ENCODE results near the gene BLOC1S4.

Gene BLOC1S4

GRCh38 chr4:6692806-6693205, 23.2 kb upstream of the BLOC1S4 start:
- DNase-seq, result no peak

- no peak for DNase-seq
These were observed 22.5 kb upstream of the BLOC1S4 start, which contains the start of gene S100P for GRCh38 chr4:6693231-6694176. S100P (plus strand) TSS chr4:6693878; CDS start chr4:6693933, 55 bp downstream.

GRCh38 chr4:6694177-6694901, 21.6 kb upstream of the BLOC1S4 start:
- no peak for DNase-seq

- DNase-seq, result peak; percentile 79
These were observed 20.0 kb upstream of the BLOC1S4 start for GRCh38 chr4:6695660-6696610.

- no peak for DNase-seq
These were observed 19.4 kb upstream of the BLOC1S4 start for GRCh38 chr4:6696611-6697010.

- no peak for DNase-seq
These were observed 18.8 kb upstream of the BLOC1S4 start for GRCh38 chr4:6697131-6697530.

GRCh38 chr4:6699388-6699787, 16.6 kb upstream of the BLOC1S4 start:
- DNase-seq, result no peak

- DNase-seq, result no peak
These were observed 16.1 kb upstream of the BLOC1S4 start for GRCh38 chr4:6699903-6700302.

GRCh38 chr4:6701371-6701770, 14.6 kb upstream of the BLOC1S4 start:
- peak; percentile 51 for DNase-seq

GRCh38 chr4:6702761-6703160, 13.2 kb upstream of the BLOC1S4 start:
- DNase-seq, result no peak

- DNase-seq, result no peak
These were observed 12.2 kb upstream of the BLOC1S4 start for GRCh38 chr4:6703786-6704185.

- no peak for DNase-seq
These were observed 10.3 kb upstream of the BLOC1S4 start for GRCh38 chr4:6705646-6706045.

GRCh38 chr4:6706173-6706572, 9.8 kb upstream of the BLOC1S4 start:
- no peak for DNase-seq

- DNase-seq, result peak; percentile 97
These were observed 6.5 kb upstream of the BLOC1S4 start, which contains the start of gene MRFAP1L1 for GRCh38 chr4:6709230-6710114. MRFAP1L1 (minus strand) TSS chr4:6709865; CDS start chr4:6709629, 236 bp downstream.

- DNase-seq, result no peak
These were observed 5.7 kb upstream of the BLOC1S4 start for GRCh38 chr4:6710282-6710681.

- no peak for DNase-seq
These were observed 5.0 kb upstream of the BLOC1S4 start for GRCh38 chr4:6710996-6711395.

GRCh38 chr4:6714954-6715353, 1.0 kb upstream of the BLOC1S4 start:
- no peak for DNase-seq

GRCh38 chr4:6715704-6716017, 313 bp upstream of the BLOC1S4 start:
- DNase-seq, result no peak

GRCh38 chr4:6716958-6717655, 1.1 kb downstream of the BLOC1S4 start:
- no peak for DNase-seq

- no peak for DNase-seq
These were observed 3.1 kb downstream of the BLOC1S4 start for GRCh38 chr4:6718932-6719610.

Measured in hematopoietic multipotent progenitor cell treated with erythropoietin and hydrocortisone succinate and interleukin-3 and kit ligand, for 8 days (in vitro differentiated cells).